ENCODE results near the gene TSHZ1.

Gene TSHZ1

GRCh38 chr18:75220551-75221355 is 10.2 kb downstream of the TSHZ1 start:
- no peak for DNase-seq (ENCODE audit: low read depth)

GRCh38 chr18:75221397-75221796 is 10.8 kb downstream of the TSHZ1 start:
- DNase-seq (ENCODE audit: low read depth), result no peak

- no peak for DNase-seq (ENCODE audit: low read depth)
Observed at GRCh38 chr18:75221897-75222296, 11.3 kb downstream of the TSHZ1 start.

GRCh38 chr18:75222407-75222806 is 11.8 kb downstream of the TSHZ1 start:
- DNase-seq (ENCODE audit: low read depth), result no peak

GRCh38 chr18:75223687-75224347 is 13.2 kb downstream of the TSHZ1 start:
- DNase-seq (ENCODE audit: low read depth), result no peak

GRCh38 chr18:75226286-75226955 is 15.8 kb downstream of the TSHZ1 start:
- no peak for DNase-seq (ENCODE audit: low read depth)

- DNase-seq (ENCODE audit: low read depth), result no peak
Observed at GRCh38 chr18:75226956-75227316, 16.3 kb downstream of the TSHZ1 start.

- DNase-seq (ENCODE audit: low read depth), result no peak
Observed at GRCh38 chr18:75227535-75228296, 17.1 kb downstream of the TSHZ1 start.

- no peak for DNase-seq (ENCODE audit: low read depth)
Observed at GRCh38 chr18:75228967-75229366, 18.4 kb downstream of the TSHZ1 start.

GRCh38 chr18:75229437-75229836 is 18.8 kb downstream of the TSHZ1 start:
- DNase-seq (ENCODE audit: low read depth), result no peak

- DNase-seq (ENCODE audit: low read depth), result no peak
Observed at GRCh38 chr18:75230163-75231052, 19.8 kb downstream of the TSHZ1 start.

GRCh38 chr18:75231053-75231406 is 20.4 kb downstream of the TSHZ1 start:
- DNase-seq (ENCODE audit: low read depth), result no peak

GRCh38 chr18:75234901-75235300 is 24.3 kb downstream of the TSHZ1 start:
- no peak for DNase-seq (ENCODE audit: low read depth)

GRCh38 chr18:75235896-75236295 is 25.3 kb downstream of the TSHZ1 start:
- DNase-seq (ENCODE audit: low read depth), result no peak

GRCh38 chr18:75238100-75238499 is 27.5 kb downstream of the TSHZ1 start:
- DNase-seq (ENCODE audit: low read depth), result no peak

- no peak for DNase-seq (ENCODE audit: low read depth)
Observed at GRCh38 chr18:75238786-75239185, 28.2 kb downstream of the TSHZ1 start.

GRCh38 chr18:75240433-75240832 is 29.8 kb downstream of the TSHZ1 start:
- no peak for DNase-seq (ENCODE audit: low read depth)

- no peak for DNase-seq (ENCODE audit: low read depth)
Observed at GRCh38 chr18:75241705-75242104, 31.1 kb downstream of the TSHZ1 start.

- no peak for DNase-seq (ENCODE audit: low read depth)
Observed at GRCh38 chr18:75244351-75245313, 34.0 kb downstream of the TSHZ1 start.
